Sigmoid colon (tissue), 7 donors: Measurements from ENCODE around the gene SH3BP5. TPM values are rescaled to one million over a fixed set of nuclear protein-coding genes. Genes with fewer than 3 reads are reported as not detected.

Experiments used
- DNase-seq: peaks from one replicate; pipeline ENCODE4 v3.0.0-alpha.2; 2019
- H3K27ac ChIP-seq, 4 donors: fragments of 200-600 bp; sonication (generic); one replicate each; pipeline ENCODE4 v1.5.1; 2016 to 2019; ENCODE audit warnings: mild to moderate bottlenecking in 1 of 4
- H3K27me3 ChIP-seq, 3 donors: fragments of 200-600 bp; sonication (generic); one replicate each; pipeline ENCODE4 v1.5.1; 2019; ENCODE audit warnings: mild to moderate bottlenecking in 1 of 3
- H3K36me3 ChIP-seq, 4 donors: fragments of 200-600 bp; sonication (generic); one replicate each; pipeline ENCODE4 v1.5.1; 2016 to 2019
- H3K4me1 ChIP-seq, 4 donors: fragments of 200-600 bp; sonication (generic); one replicate each; pipeline ENCODE4 v1.5.1; 2017 to 2019
- H3K4me3 ChIP-seq, 4 donors: fragments of 200-600 bp; sonication (generic); one replicate each; pipeline ENCODE4 v1.5.1; 2017 to 2019; ENCODE audit warnings: mild to moderate bottlenecking in 2 of 4, moderate library complexity in 1 of 4
- H3K9me3 ChIP-seq, 4 donors: fragments of 200-600 bp in 3 of 4; sonication (generic) in 3 of 4; one replicate each; pipeline versions ENCODE4 v1.5.1 to v1.6.1; 2013 to 2019
- EP300 ChIP-seq, 4 donors: sonication (generic); formaldehyde crosslinking; IDR thresholded peaks; one replicate each; pipeline ENCODE4 v1.6.1; 2017; ENCODE audit warnings: antibody characterized with exemption in 4 of 4
- POLR2A ChIP-seq, 2 donors: fragments of 450-650 bp; IDR thresholded peaks; one replicate each; pipeline ENCODE4 v1.6.1; 2016; ENCODE audit warnings: antibody characterized with exemption in 2 of 2, mild to moderate bottlenecking in 2 of 2, moderate library complexity in 2 of 2
- POLR2AphosphoS5 ChIP-seq, 4 donors: sonication (generic); formaldehyde crosslinking; IDR thresholded peaks; one replicate each; pipeline ENCODE4 v1.6.1; 2017; ENCODE audit warnings: antibody characterized with exemption in 4 of 4
- WGBS, 2 donors: extraction: QIAGEN DNeasy Blood & Tissue Kit; methylation state at CpG; one replicate each; pipeline ENCODE4 v1.1.7; 2013; 5-methylcytosine and 5-hydroxymethylcytosine counted together
- intact Hi-C: fragments of 100-400 bp; cut with DNase I; formaldehyde crosslinking; loops from one replicate; pipeline ENCODE4 v1.15.1; 2023
- polyA plus RNA-seq, 3 donors: library from polyadenylated mRNA; stranded (reverse); fragments of 200-250 nt; gene quantifications; one replicate each; pipeline ENCODE4 v1.2.3, GENCODE V29; 2013
- total RNA-seq, 4 donors: library from RNA; depleted of rRNA; stranded (reverse); fragments of >200 nt; gene quantifications; one replicate each; pipeline ENCODE4 v1.1.0, GENCODE V29; 2016
- TF ChIP-seq, protein P1 (sequence below), 4 experiments: fragments of 450-650 bp in 3 of 4; fragments of 200-600 bp in 1 of 4; IDR thresholded peaks; one replicate each; pipeline ENCODE4 v1.5.1; 2016 to 2019; ENCODE audit warnings: antibody characterized with exemption in 4 of 4, mild to moderate bottlenecking in 3 of 4, moderate library complexity in 2 of 4
- donor health status: healthy with polysubstance abuse.
- donor health status: Bipolar disorder and iron deficiency.
- donor health status: healthy.

SH3BP5 gene
- total and polyA plus RNA-seq, 7 donors, result 5.5 to 40.4 (median 31.2) TPM

DNA sequence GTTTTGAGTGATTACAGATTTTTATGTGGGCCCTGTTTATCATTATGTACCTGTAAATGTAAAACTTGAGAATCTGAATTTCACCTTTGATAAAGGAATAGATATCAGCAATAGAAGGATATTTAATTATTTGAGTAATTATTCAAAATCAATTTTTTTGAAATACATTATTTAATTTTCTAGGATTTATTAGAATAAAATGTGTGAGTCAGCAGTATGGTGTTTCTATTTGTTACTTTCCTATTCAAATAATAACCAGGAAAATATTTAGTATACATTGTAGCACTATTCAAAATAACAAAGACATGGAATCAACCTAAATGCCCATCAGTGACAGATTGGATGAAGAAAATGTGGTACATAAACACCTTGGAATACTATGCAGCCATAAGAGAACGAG lies 104.2 kb downstream of the SH3BP5 start:
- TF ChIP-seq POLR2AphosphoS5 (IDR thresholded peaks at IDR 0.05) (no peak), POLR2A (IDR thresholded peaks at IDR 0.05) (no peak), EP300 (IDR thresholded peaks at IDR 0.05) (no peak)
- TF ChIP-seq, protein P1, sequence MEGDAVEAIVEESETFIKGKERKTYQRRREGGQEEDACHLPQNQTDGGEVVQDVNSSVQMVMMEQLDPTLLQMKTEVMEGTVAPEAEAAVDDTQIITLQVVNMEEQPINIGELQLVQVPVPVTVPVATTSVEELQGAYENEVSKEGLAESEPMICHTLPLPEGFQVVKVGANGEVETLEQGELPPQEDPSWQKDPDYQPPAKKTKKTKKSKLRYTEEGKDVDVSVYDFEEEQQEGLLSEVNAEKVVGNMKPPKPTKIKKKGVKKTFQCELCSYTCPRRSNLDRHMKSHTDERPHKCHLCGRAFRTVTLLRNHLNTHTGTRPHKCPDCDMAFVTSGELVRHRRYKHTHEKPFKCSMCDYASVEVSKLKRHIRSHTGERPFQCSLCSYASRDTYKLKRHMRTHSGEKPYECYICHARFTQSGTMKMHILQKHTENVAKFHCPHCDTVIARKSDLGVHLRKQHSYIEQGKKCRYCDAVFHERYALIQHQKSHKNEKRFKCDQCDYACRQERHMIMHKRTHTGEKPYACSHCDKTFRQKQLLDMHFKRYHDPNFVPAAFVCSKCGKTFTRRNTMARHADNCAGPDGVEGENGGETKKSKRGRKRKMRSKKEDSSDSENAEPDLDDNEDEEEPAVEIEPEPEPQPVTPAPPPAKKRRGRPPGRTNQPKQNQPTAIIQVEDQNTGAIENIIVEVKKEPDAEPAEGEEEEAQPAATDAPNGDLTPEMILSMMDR (IDR thresholded peaks at IDR 0.05), result no peak
- 89 to 96% methylated on average over 1 of the region's 1 CpG for WGBS, 2 donors
- Histone ChIP-seq H3K9me3 (no peaks in the 10 kb centered on the region), H3K27me3 (no peaks in the 10 kb centered on the region), H3K27ac (no peak overlapping the region), H3K4me1 (no peaks in the 10 kb centered on the region), H3K36me3 (peaks cover 4 to 95% (median 32%) of the 10 kb centered on the region in 4 donors), H3K4me3 (no peak overlapping the region)
- no peak for DNase-seq
- intact Hi-C loops, result no loop called here

DNA sequence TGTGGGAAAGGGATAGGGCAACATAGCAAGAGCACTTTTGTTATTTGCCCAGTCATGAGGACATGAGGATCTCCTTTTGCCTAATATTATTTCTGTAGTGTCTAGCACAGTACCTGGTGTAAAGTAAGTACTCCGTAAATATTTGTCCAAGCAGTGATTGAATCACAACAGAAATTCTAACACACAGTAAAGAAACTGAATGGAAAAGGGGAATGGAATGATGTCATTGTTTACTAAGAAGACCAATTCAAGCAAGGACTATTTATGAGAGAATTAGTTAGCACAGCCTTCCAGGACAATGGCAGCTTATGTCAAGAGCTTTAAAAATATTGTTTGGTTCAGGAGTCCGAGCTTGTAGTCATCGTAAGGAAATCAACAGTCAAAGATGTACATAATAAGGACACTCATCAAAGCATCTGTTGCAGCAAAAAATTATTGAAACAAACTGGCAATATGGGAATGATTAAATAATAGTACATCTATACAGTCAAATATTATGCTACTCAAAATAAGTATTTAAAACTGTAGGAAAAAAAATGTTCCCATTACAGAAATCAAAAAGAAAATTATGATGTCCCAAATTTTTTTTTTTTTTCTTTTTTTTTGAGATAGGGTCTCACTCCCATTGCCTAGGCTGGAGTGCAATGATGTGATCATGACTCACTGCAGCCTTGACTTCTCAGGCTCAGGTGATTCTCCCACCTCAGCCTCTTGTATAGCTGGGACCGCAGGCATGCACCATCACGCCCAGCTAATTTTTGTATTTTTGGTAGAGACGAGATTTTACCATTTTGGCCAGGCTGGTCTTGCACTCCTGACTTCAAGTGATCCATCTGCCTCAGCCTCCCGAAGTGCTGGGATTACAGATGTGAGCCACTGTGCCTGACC lies 108.5 kb downstream of the SH3BP5 start:
- H3K9me3 ChIP-seq, result no peaks in the 10 kb centered on the region
- H3K27ac ChIP-seq, result no peak overlapping the region
- H3K4me1 ChIP-seq, result peaks cover 0 to 4% (median under 1%) of the 10 kb centered on the region in 4 donors
- H3K27me3 ChIP-seq, result no peaks in the 10 kb centered on the region
- no peak for TF ChIP-seq EP300 (IDR thresholded peaks at IDR 0.05)
- TF ChIP-seq POLR2A (IDR thresholded peaks at IDR 0.05), result no peak
- TF ChIP-seq, protein P1 (IDR thresholded peaks at IDR 0.05), result no peak
- TF ChIP-seq POLR2AphosphoS5 (IDR thresholded peaks at IDR 0.05), result no peak
- no peak for DNase-seq
- intact Hi-C loops, result no loop called here
- no peak overlapping the region for H3K4me3 ChIP-seq
- WGBS, 2 donors, result 86 to 92% methylated on average over 7 of the region's 7 CpGs
- H3K36me3 ChIP-seq, result peaks cover 12 to 98% (median 37%) of the 10 kb centered on the region in 4 donors

DNA sequence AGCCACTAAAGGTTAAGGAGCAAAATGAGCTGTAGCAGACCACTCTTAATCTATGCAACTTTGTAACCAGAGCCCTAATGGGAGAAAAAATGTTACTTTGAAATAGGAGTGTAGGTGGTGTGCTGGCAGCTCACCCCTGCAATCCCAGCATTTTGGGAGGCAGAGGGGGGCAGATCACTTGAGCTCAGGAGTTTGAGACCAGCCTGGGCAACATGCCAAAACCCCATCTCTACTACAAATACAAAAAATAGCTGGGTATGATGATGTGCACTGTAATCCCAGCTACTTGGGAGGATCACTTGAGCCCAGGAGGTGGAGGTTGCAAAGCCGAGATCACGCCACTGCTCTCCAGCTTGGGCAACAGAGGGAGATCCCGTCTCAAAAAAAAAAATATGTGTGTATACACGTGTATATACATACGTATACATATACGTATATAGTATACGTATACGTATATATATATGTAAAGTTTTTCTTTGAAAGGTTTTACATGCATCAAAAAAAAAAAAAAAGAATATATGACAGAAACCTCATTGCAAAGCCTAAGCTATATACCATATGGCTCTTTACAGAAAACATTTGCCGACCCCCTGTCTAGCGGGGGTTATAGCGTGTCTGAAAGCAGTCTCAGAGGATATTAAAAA lies 110.7 kb downstream of the SH3BP5 start:
- TF ChIP-seq EP300 (IDR thresholded peaks at IDR 0.05) (no peak), POLR2A (IDR thresholded peaks at IDR 0.05) (no peak), POLR2AphosphoS5 (IDR thresholded peaks at IDR 0.05) (no peak)
- TF ChIP-seq, protein P1 (IDR thresholded peaks at IDR 0.05), result no peak
- intact Hi-C loops, result no loop called here
- no peak for DNase-seq
- 91 to 93% methylated on average over 11 of the region's 11 CpGs for WGBS, 2 donors
- H3K9me3 ChIP-seq, result no peaks in the 10 kb centered on the region
- no peak overlapping the region for H3K27ac ChIP-seq
- H3K4me3 ChIP-seq, result no peak overlapping the region
- peaks cover 0 to 16% (median 10%) of the 10 kb centered on the region in 4 donors for H3K4me1 ChIP-seq
- H3K36me3 ChIP-seq, result peaks cover 20 to 98% (median 40%) of the 10 kb centered on the region in 4 donors
- no peaks in the 10 kb centered on the region for H3K27me3 ChIP-seq

DNA sequence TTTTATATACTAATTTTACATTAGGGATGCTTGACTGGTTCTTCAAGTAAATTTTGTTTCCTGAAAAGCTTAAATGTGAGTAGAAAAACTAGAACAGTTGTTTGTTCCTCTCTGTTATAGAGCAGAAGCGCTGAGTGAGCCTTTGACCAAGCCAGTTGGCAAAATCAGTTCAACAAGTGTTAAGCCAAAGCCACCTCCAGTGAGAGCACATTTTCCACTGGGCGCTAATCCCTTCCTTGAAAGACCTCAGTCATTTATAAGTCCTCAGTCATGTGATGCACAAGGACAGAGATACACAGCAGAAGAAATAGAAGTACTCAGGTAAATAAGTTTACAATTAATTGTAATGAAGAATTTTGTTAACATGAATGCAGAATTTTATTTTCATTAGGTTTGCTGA lies 111.7 kb downstream of the SH3BP5 start:
- intact Hi-C loops, result no loop called here
- Histone ChIP-seq H3K4me3 (no peak overlapping the region), H3K27ac (no peak overlapping the region), H3K27me3 (no peaks in the 10 kb centered on the region), H3K36me3 (peaks cover 20 to 97% (median 40%) of the 10 kb centered on the region in 4 donors), H3K4me1 (peaks cover 0 to 16% (median 10%) of the 10 kb centered on the region in 4 donors), H3K9me3 (no peaks in the 10 kb centered on the region)
- TF ChIP-seq POLR2AphosphoS5 (IDR thresholded peaks at IDR 0.05), result no peak
- no peak for TF ChIP-seq POLR2A (IDR thresholded peaks at IDR 0.05)
- TF ChIP-seq, protein P1 (IDR thresholded peaks at IDR 0.05), result no peak
- no peak for TF ChIP-seq EP300 (IDR thresholded peaks at IDR 0.05)
- 95 to 99% methylated on average over 2 of the region's 2 CpGs for WGBS, 2 donors
- no peak for DNase-seq
